ENCODE measurements around the gene GTPBP1.

The GTPBP1 gene

DNA sequence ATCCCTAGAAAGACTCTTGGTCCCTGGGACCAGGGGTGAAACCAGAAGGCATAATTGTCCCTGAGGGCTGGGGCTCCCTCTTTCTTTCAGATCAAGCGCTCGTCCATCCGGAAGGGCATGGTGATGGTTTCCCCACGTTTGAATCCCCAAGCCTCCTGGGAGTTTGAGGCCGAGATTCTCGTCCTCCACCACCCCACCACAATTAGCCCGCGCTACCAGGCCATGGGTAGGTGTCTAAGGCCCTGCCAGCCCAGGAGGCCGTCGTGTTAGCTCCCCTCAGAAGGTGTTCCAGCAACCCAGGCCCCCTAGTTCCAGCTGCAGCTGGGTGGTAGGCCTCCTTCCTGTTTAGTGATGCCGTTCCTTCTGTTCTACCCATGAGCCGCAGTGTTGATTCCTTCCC lies 21.4 kb downstream of the GTPBP1 start:
- DNase-seq (ENCODE audit: low read depth) = no peak

DNA sequence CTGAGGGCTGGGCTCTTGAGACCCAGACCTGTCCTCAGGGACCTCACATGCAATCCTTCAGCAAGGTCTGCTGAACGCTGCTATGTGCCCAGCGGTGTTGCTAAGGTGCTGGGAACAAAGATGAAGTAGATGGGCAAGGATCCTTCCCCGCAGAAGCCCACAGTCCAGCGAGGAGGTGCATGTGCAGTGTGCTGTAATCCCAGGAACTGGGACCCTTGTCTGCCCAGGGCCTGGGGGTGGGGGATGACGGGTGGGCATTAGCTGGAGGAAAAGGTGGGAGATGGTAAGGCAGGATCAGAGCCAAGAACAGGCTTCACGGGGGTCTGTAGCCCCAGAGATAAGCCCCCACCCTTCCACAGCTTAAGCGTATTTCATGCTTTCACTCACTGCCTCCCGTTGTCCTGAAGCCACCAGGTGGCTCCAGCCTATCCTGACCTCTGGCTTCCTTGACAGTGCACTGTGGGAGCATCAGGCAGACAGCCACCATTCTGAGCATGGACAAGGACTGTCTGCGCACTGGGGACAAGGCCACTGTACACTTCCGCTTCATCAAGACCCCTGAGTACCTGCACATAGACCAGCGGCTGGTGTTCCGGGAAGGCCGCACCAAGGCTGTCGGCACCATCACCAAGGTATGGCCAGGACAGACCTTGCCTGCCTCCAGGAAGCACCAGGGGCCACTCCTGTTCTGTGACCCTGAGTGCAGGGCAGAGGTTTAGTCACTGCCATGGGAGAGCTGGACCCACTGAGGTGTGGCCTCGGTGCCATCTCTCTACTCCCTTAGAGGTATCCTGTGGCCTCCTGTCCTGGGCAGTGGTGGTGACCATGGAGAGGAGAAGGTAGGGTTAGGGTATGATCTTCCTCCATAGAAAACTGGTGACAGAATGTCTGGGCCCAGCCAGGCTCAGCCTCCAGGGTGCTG lies 22.0 kb downstream of the GTPBP1 start:
- no peak for DNase-seq (ENCODE audit: low read depth)

DNA sequence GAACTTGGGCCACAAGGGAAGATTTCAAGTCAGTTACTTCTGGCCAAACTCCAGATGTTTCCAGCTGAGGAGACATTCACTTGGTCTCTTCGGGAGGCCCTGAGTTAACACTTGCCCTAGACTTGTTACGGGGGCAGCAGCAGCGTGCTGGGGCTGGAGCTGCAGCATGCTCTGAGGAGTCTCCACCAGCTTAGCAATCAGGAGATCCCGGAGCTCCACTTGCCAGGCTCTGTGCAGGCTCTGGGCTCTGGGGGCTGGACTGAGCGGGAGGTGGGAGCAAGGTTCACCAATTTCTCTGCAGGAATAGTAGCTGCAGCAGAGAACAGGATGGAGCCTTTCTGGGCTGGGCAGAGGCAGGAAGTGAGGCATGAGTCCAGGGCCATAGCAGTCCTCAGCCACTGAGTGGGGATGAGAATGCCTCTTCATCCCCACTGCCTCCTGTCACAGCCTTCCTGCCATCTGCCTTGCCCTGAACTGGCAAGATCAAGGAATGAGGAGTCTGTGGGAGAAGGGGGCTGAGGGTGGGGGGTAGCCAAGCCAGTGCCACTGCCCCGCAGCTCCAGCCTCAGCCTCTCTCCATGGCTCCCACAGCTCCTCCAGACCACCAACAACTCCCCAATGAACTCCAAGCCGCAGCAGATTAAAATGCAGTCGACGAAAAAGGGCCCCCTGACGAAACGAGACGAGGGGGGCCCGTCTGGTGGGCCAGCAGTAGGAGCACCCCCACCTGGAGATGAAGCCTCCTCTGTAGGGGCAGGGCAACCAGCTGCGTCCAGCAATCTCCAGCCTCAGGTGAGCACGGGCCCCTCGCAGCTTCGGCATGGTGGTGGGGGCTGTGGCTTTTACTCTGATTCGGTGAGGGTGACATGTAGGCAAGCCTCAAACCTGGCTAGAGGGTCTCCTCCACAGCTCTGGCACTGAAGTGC lies 23.4 kb downstream of the GTPBP1 start:
- DNase-seq (ENCODE audit: low read depth) = no peak

- DNase-seq (ENCODE audit: low read depth) = no peak
Observed at GRCh38 chr22:38729946-38730345, 24.2 kb downstream of the GTPBP1 start.

- DNase-seq (ENCODE audit: low read depth) = no peak
Observed at GRCh38 chr22:38730411-38730871, 24.7 kb downstream of the GTPBP1 start.

DNA sequence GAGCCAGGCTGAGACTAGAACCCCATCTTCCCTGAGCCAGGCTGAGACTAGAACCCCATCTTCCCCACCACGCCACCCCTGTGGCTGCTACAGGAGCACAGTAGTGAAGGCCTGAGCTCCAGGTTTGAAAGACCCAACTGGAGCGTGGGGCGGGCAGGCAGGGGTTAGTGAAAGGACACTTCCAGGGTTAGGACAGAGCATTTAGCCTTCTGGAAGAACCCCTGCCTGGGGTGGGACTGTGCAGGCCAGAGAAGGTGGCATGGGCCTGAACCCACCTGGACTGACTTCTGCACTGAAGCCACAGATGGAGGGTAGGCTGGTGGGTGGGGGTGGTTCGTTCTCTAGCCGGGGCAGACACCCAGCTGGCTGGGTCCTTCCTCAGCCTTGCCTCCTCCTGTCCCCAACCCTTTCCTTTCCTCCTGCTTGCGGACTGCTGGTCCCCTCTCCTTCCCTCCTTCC lies 26.0 kb downstream of the GTPBP1 start:
- no peak for DNase-seq (ENCODE audit: low read depth)

- DNase-seq (ENCODE audit: low read depth) = no peak
Observed at GRCh38 chr22:38732251-38732815, 26.6 kb downstream of the GTPBP1 start.

DNA sequence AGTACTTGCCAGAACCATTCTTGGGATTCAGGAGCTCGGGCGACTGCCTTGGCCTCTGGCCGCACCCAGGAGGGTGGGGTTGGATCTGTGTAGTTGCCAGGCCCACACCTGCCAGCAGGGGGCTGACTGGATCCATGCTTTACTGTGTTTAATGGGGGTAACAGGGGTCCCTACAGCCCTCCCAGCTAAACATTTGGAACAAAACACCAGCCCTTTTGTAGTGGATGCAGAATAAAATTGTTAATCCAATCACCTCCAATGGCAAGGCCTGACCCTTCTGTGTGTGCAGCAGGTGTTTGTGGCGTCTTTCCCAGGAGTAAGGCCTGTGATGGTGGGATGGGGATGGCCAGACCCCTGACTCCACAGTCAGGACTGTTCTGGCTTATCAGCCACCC lies 27.6 kb downstream of the GTPBP1 start:
- DNase-seq (ENCODE audit: low read depth) = peak; percentile 43

DNA sequence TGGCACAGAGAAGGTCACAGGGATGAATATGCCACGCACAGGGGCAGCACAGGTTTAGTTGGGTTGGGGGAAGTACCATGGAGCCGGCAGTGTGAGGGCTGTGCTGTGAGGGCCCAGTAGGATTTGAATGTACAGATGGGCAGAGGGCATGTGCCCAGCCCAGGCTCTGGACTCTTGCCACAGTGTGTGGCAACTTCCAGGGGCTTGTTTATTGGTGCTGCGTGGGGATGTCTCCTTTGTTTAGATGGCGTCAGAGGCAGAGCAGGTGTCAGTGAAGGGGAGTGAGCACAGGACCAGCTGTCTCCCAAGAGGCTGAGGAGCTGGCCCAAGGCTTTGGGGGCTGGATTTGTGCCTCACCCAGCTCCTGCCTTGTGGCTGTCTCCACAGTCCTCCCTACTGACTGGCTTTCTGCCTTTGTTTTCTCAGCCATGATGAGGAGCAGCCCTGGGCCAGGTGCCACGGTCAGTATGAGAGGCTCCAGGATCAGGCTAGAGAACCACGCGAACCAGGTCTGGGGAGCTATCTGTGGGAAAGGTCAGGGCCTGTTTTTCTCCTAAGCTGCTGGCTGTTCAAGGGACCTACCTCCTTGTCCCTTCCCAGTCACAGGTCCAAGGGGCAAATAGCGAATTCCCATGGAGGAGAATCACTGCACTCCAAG lies 28.1 kb downstream of the GTPBP1 start:
- no peak for DNase-seq (ENCODE audit: low read depth)

- DNase-seq (ENCODE audit: low read depth) = no peak
Observed at GRCh38 chr22:38734421-38735100, 28.8 kb downstream of the GTPBP1 start.

GRCh38 chr22:38735126-38735464 lies 29.4 kb downstream of the GTPBP1 start:
- no peak for DNase-seq (ENCODE audit: low read depth)

GRCh38 chr22:38735465-38736256 lies 29.9 kb downstream of the GTPBP1 start:
- no peak for DNase-seq (ENCODE audit: low read depth)

- no peak for DNase-seq (ENCODE audit: low read depth)
Observed at GRCh38 chr22:38736257-38736570, 30.5 kb downstream of the GTPBP1 start.

GRCh38 chr22:38737302-38738060 lies 31.7 kb downstream of the GTPBP1 start:
- peak; percentile 29 for DNase-seq (ENCODE audit: low read depth)

GRCh38 chr22:38738475-38739070 lies 32.8 kb downstream of the GTPBP1 start:
- DNase-seq (ENCODE audit: low read depth) = no peak

GRCh38 chr22:38739300-38740055 lies 33.7 kb downstream of the GTPBP1 start:
- DNase-seq (ENCODE audit: low read depth) = no peak

GRCh38 chr22:38740116-38740723 lies 34.5 kb downstream of the GTPBP1 start:
- DNase-seq (ENCODE audit: low read depth) = no peak

- DNase-seq (ENCODE audit: low read depth) = no peak
Observed at GRCh38 chr22:38740754-38741153, 35.0 kb downstream of the GTPBP1 start.

Data from EH (cell line).